Body of pancreas (tissue), 4 donors: ENCODE measurements around the gene ADGRB3.

ENCODE experiments used
- CTCF ChIP-seq, 7 experiments: fragments of 450-650 bp in 4 of 7; fragments of 200-600 bp in 3 of 7; sonication (generic) in 3 of 7; IDR thresholded peaks; one replicate each; pipeline ENCODE4 v1.5.1; 2016 to 2019; ENCODE audit warnings: antibody characterized with exemption in 7 of 7
- POLR2A ChIP-seq, 3 donors: fragments of 450-650 bp; IDR thresholded peaks; one replicate each; pipeline ENCODE4 v1.6.1; 2016; ENCODE audit warnings: antibody characterized with exemption in 3 of 3, mild to moderate bottlenecking in 2 of 3

GRCh38 chr6:68639211-68639610, 4.1 kb downstream of the ADGRB3 start:
- TF ChIP-seq CTCF (IDR thresholded peaks at IDR 0.05) (no peak), POLR2A (IDR thresholded peaks at IDR 0.05) (no peak)
